DMS153 treated with DMSO at 0.1 percent for 48 hours (cell line): ENCODE measurements around the gene YWHAB.
"Not testable (repeated sequence)": the region's sequence is repeated elsewhere in the genome, so short reads cannot be mapped to it uniquely, and the experiment has no call there.

Experiments used
- DNase-seq: peaks from one replicate; lab custom pipeline; 2025; ENCODE audit not compliant: unreplicated experiment; lab: John Stamatoyannopoulos, UW

YWHAB gene

GRCh38 chr20:44885392-44886265 lies at the start of gene YWHAB:
Gene YWHAB, plus strand, starts transcription at chr20:44885705. Its CDS starts 15,829 bp downstream, at chr20:44901534.
- peak; percentile 93 for DNase-seq

DNA sequence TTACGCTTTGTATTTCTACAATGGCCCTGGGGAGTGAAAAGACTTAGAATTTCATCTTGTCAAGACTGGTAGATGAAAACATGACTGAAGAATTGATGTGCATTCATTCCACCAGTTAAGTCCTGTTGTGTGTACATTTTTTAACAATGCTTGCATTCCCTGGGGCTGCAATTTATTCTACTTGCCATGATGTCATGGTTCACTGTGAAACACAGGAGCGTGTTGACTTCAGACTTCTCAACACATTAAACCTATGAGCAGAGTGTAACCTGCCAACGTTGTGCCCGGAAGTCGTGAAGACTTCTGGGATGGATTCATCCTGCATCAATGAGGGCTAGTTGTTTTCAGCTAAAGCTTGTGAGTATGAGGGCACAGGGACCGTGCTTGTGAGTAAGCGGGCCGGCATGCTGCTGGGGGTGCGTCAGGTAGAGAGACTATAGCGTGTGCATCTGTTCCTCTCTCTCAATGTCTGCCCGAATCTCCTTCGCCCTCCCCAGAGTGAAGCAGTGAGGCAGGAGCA lies 48.8 kb upstream of the YWHAB start:
- no peak for DNase-seq

- DNase-seq = no peak
Observed at GRCh38 chr20:44837946-44838345, 47.6 kb upstream of the YWHAB start.

GRCh38 chr20:44838521-44838920 lies 47.0 kb upstream of the YWHAB start:
- no peak for DNase-seq

- DNase-seq = no peak
Observed at GRCh38 chr20:44839481-44839880, 46.0 kb upstream of the YWHAB start.

DNA sequence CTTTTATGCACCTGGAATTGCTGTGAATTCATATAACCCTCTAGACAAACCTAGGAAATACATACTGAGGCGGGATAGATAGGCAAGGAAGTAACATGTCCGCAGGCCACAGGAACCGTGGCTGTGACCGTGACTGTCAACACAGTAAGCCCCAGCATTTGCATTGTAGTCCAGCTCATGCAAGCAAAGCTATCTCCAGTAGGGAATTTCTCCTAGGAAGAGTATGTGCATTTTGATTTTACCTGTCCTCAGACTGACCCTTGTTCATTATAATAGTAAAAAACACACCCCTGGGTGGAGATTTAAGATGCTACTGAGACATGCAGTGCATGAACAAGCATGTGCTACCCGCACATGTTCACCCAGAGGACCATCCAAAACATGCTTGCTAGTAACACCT lies 44.7 kb upstream of the YWHAB start:
- no peak for DNase-seq

DNA sequence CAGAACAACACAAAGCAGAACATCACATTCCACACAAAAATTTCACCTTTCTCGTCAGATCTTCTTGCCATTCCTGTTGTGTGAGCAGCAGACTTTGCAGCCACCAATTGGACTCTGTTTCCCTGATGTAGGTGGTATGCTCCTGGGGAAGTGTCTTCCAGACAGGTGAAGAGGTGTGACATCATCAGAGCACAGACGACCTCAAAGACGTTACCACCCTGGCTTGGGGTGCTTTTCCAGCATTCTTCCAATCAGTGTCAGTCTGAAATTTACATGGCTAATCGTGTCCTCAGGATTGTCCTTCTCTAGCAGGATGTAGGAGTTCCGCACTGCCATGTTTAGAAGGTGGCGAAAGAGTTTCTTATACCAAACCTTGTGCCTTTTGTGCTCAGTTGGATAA lies 43.5 kb upstream of the YWHAB start:
- no peak for DNase-seq

DNA sequence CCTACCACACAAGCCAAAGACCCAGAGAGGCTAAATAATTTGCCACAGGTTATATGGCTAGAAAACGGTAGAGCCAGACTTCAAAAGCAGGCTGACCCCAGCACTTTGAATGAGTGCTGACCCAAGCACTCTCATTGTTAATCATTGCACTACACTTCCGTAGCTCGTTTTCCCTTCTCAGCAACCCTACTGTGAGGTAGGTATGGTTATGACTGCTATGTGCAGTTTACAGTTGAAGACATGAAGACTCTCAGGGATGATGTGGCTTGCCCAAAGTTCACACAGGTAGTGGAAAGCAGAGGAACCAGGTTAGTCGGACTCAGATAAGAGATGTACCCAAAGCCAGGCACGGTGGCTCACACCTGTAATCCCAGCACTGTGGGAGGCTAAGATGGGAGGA lies 41.6 kb upstream of the YWHAB start:
- no peak for DNase-seq

- DNase-seq = no peak
Observed at GRCh38 chr20:44848254-44849015, 37.1 kb upstream of the YWHAB start.

DNA sequence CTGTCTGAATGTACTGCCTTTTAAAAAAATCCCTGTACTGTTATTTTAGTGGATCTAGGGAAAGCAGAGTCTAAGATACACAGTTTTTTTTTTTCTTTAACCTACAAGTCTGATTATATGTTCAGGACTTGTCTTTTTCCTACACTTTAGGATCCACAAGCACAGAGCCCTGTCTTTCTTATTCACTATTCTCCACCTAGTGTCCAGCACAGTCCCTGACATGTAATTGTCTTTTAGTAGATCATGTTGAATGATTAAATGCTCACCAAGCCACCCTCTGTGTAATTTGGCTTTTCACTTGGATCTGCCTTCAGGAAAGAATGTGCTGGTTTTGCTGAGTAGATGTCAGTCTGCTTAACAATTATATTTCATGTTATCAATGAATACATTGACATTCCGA lies 35.8 kb upstream of the YWHAB start:
- DNase-seq = no peak

DNA sequence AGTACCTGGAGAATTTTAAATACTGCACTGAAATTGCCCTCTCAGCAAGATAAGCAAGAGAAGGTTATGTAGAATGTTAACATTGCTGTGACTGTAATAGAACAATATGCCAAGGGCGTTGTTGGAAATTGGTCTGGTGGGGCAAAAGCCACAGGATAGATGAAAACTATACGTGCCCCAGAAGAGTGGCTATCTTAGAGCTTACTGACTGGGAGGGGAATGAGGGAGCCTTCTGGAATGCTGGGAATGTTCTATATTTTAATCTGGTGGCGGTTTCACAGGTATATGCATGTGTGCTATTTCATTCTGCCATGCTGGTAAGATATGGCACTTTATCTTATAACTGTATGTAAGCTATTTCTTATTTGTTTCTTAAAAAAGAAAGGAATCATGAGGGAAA lies 35.2 kb upstream of the YWHAB start:
- DNase-seq = no peak

GRCh38 chr20:44850837-44851236 lies 34.7 kb upstream of the YWHAB start:
- no peak for DNase-seq

DNA sequence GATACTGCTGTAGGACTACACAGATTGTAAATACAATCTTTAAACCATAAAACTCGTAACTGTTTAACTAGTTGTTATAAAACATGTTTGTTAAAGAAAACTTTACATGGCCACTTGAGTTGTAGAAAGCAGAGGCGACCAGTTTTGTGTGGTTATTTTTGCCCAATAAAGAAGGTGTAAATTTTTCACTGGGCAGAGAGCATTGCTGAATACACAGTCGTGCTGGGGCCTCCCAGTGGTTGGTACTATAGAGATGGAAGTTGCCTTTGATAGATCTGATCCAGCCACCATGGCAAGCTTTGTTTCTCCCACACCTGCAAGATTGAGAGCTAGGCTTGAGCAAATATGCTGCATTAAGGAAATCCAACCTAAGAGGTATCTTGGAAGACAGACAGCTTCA lies 34.0 kb upstream of the YWHAB start:
- no peak for DNase-seq

- no peak for DNase-seq
Observed at GRCh38 chr20:44856442-44856841, 29.1 kb upstream of the YWHAB start.

- no peak for DNase-seq
Observed at GRCh38 chr20:44856856-44857448, 28.6 kb upstream of the YWHAB start.

DNA sequence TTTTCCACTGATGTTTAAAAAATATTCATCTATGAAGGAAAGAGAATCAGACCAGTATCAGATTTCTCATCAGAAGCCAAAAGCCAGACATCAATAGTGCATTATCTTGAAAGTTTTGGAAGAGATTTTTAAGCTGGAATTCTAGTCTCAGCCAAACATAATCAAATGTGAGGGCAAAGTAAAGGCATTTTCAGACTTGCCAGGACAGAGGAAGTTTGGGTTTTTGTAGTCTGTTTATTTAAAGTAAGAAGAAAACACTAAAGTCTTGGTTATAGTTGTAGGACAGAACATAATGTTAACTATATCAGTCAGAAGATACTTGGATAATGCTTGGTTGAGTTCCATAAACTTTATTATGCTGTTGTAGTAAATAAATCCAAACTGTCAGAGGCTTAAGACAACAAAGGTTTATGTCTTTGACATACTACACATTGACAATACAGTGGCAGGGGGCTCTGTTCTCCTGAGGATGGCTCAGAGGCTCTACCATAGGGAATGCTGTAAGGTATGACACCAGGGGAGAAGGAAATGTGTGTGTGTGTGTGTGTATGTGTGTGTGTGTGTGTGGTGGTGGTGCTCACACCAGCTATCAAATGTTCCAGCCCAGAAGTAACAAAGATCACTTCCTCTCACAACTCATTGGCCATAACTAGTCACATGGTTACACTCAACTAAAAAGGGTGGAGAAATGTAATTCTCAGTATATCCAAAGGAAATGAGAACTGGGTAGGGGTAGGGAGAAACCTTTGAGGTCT lies 26.7 kb upstream of the YWHAB start:
- no peak for DNase-seq

DNA sequence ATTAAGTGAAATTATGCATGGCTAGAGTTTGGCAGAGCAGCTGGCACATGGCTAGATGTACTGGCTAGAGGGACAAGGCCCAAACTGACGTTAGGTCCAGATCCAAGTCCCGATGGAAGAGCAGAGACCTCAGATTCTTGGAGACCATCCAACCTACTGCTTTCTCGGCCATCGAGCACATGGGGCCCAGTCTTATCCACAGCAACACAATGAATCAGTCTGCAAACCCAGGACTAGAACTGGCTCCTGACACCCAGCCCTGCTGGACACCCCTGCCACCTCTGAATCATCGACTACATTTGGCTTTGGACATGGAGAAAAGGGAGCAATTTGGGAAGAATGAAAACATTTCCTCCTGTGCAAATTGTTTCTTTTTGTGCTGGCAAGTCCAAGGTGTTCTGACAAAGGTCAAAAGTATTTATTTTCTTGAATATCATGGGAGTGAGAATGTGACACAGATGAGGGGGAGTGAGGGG lies 23.9 kb upstream of the YWHAB start:
- no peak for DNase-seq

- no peak for DNase-seq
Observed at GRCh38 chr20:44862286-44862685, 23.2 kb upstream of the YWHAB start.

DNA sequence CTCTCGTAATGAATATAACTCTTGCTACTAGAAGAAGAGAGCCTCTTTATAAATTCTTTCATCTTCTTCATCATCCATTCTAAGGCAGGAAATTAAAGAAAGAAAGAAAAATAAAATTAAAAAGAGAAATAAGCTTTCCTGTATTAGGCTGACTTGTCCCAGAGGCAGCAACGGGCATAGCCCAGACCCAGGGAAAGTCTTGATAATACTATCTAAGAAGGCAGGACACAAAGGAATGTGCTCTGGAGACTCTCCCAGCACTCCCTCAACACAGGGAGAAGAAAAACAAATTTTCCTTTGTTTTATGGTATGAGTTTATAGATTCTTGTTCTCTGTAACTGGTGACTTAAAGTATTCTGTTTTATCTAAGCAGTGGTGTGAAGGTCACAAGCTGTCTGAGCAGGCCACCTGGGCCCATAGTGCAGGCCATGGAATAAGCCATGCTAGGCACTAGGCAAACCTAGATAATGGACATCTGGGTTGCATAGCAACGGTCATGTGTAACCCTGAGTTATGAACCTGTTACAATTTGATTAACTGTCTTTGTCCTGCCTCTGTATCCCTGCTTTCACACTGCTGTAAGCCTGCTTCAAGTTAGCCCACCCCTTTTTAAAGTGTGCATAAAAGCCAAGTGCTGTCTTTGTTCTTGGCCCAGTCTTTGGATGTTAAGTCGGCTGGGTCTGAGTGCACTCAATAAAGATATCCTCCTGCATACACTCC lies 22.0 kb upstream of the YWHAB start:
- DNase-seq = not testable (repeated sequence)

DNA sequence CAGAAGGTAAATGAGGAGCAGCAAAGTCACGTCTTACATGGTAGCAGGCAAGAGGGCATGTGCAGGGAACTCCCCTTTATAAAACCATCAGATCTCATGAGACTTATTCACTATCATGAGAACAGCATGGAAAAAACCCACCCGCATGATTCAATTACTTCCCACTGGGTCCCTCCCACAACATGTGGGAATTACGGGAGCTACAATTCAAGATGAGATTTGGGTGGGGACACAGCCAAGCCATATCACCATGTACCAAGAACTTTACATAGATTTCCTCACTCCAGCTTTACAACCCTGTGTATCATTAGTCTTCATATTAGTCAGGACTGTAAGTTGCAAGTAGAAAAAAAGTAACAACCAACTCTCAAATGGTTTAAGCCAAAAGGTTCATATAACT lies 21.0 kb upstream of the YWHAB start:
- DNase-seq = not testable (repeated sequence)
